Measurements from ENCODE around the gene IL1R2. TPM values are rescaled to one million over a fixed set of nuclear protein-coding genes. Genes with fewer than 3 reads are reported as not detected.

Gene IL1R2
- polyA plus RNA-seq, 1 donor (not counting 4 experiments of a cell fraction or from before 2014, with no cell fraction given) = 57.3 TPM

DNA sequence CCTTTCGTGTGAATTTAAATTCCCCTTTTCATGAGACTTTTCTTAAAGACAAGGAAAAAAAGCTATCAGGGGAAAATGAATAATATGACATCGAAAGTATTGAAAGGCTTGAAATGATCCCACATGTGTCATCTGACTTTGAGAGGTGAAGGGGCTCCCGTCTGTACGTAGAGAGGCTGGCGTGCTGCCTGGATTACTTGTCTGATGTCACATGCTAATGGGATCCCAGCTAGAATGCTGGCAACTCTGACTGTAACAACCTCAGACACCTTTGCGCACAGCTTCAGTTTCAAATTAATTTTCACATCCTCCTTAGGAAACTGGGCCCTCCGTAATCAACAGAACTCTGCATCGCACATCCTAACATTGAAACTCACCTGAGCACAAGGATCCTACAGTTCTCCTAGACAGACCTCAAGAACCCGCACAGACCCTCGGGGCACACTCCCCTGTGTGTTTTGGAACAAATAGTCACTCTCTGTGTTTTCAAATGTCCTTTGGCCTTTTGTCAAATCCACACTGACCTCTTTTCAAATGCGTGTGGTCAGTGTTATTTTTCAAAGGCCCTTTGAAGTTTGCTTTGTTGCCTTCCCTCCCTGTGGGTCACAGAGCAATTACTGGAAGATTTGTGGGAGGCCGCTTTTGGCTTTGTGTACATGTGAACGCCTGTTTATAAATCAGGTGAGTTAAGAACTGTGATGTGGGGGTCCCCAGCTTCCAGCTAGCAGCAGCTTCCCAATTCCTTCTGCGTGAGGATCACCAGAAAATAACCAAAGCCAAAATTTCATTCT is 65.9 kb downstream of the IL1R2 start:
- Histone ChIP-seq H3K36me3 (ENCODE audit: control insufficient read depth in 2 of 2, extremely low read depth in 1 of 2, insufficient read depth in 2 of 2, low read length in 2 of 2) (no peaks in the 10 kb centered on the region), H4K20me1 (ENCODE audit: control insufficient read depth, extremely low read depth, insufficient read depth, low read length) (no peaks in the 10 kb centered on the region), H3K4me1 (ENCODE audit: control insufficient read depth, extremely low read depth, insufficient read depth, low read length) (peaks cover 3% of the 10 kb centered on the region), H3K9me3 (ENCODE audit: control insufficient read depth, low read depth, low read length) (no peaks in the 10 kb centered on the region), H3K79me2 (ENCODE audit: control insufficient read depth, insufficient read depth, low read length) (no peaks in the 10 kb centered on the region), H3K27ac (ENCODE audit: control insufficient read depth, insufficient read depth, low read length) (no peak overlapping the region), H2AFZ (ENCODE audit: control insufficient read depth, low read length) (no peak overlapping the region), H3K9me1 (ENCODE audit: control insufficient read depth, extremely low read depth, insufficient read depth, low read length) (no peaks in the 10 kb centered on the region), H3K4me2 (ENCODE audit: control insufficient read depth, extremely low read depth, insufficient read depth, low read depth, low read length) (no peak overlapping the region), H3K27me3 (ENCODE audit: control insufficient read depth, extremely low read depth, insufficient read depth, low read length) (no peaks in the 10 kb centered on the region), H3K4me3 (ENCODE audit: control insufficient read depth in 2 of 3, extremely low read depth in 1 of 3, insufficient read depth in 2 of 3, low read depth in 1 of 3, low read length in 3 of 3) (no peak overlapping the region), H3K9ac (ENCODE audit: control insufficient read depth, extremely low read depth, insufficient read depth, low read length) (no peak overlapping the region)
- dilution Hi-C loops (cut with MboI; ENCODE audit: extremely low pct_ligation_motif_present, low sequenced_read_pairs) = no loop called here
- DNase-seq (ENCODE audit: low read depth, low spot score) (no peak), FAIRE-seq (no peak)
- TF ChIP-seq, protein P1, sequence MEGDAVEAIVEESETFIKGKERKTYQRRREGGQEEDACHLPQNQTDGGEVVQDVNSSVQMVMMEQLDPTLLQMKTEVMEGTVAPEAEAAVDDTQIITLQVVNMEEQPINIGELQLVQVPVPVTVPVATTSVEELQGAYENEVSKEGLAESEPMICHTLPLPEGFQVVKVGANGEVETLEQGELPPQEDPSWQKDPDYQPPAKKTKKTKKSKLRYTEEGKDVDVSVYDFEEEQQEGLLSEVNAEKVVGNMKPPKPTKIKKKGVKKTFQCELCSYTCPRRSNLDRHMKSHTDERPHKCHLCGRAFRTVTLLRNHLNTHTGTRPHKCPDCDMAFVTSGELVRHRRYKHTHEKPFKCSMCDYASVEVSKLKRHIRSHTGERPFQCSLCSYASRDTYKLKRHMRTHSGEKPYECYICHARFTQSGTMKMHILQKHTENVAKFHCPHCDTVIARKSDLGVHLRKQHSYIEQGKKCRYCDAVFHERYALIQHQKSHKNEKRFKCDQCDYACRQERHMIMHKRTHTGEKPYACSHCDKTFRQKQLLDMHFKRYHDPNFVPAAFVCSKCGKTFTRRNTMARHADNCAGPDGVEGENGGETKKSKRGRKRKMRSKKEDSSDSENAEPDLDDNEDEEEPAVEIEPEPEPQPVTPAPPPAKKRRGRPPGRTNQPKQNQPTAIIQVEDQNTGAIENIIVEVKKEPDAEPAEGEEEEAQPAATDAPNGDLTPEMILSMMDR (optimal IDR thresholded peaks at IDR 0.05 in 1 of 3, IDR thresholded peaks at IDR 0.05 in 1 of 3, conservative IDR thresholded peaks at IDR 0.05 in 1 of 3; ENCODE audit: extremely low read depth in 1 of 3, insufficient read depth in 2 of 3, low read length in 3 of 3) = no peak
- no peak for TF ChIP-seq EZH2 (IDR thresholded peaks at IDR 0.05; ENCODE audit: low read length)

DNA sequence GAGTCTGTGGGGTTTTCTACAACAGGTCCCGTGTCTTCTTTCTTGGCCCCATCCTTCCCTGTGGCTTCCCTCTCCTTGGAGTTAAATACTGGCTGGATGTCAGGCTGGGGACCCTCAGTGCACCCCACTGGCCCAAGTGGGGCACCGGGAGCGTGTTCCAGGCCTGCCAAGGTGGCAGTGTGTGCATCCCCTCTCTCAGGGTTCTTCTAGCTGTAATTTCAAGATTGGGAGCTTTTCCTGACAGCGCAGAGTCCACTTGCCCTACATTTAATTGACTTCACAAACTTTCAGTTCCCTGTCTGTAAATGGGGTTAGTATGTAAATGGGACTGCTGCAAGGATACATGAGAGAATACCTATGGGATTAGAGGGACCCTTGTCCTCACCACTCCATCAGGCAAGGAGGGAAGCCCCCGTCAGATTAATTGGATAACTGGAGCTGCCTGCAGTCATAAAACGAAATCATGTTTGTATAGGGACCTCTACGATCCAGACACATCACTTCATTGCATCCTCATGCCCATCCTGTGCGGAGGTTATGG is 66.6 kb downstream of the IL1R2 start:
- dilution Hi-C loops (cut with MboI; ENCODE audit: extremely low pct_ligation_motif_present, low sequenced_read_pairs) = no loop called here
- H3K27ac ChIP-seq (ENCODE audit: control insufficient read depth, insufficient read depth, low read length) = no peak overlapping the region
- H3K4me1 ChIP-seq (ENCODE audit: control insufficient read depth, extremely low read depth, insufficient read depth, low read length) = peaks cover 10% of the 10 kb centered on the region
- no peak overlapping the region for H3K4me3 ChIP-seq (ENCODE audit: control insufficient read depth in 2 of 3, extremely low read depth in 1 of 3, insufficient read depth in 2 of 3, low read depth in 1 of 3, low read length in 3 of 3)
- H3K4me2 ChIP-seq (ENCODE audit: control insufficient read depth, extremely low read depth, insufficient read depth, low read depth, low read length) = no peak overlapping the region
- H3K27me3 ChIP-seq (ENCODE audit: control insufficient read depth, extremely low read depth, insufficient read depth, low read length) = no peaks in the 10 kb centered on the region
- no peak for TF ChIP-seq EZH2 (IDR thresholded peaks at IDR 0.05; ENCODE audit: low read length)
- TF ChIP-seq, protein P1 (optimal IDR thresholded peaks at IDR 0.05 in 1 of 3, IDR thresholded peaks at IDR 0.05 in 1 of 3, conservative IDR thresholded peaks at IDR 0.05 in 1 of 3; ENCODE audit: extremely low read depth in 1 of 3, insufficient read depth in 2 of 3, low read length in 3 of 3) = no peak
- H3K79me2 ChIP-seq (ENCODE audit: control insufficient read depth, insufficient read depth, low read length) = no peaks in the 10 kb centered on the region
- no peak for DNase-seq (ENCODE audit: low read depth, low spot score)
- H3K9ac ChIP-seq (ENCODE audit: control insufficient read depth, extremely low read depth, insufficient read depth, low read length) = no peak overlapping the region
- H4K20me1 ChIP-seq (ENCODE audit: control insufficient read depth, extremely low read depth, insufficient read depth, low read length) = no peaks in the 10 kb centered on the region
- H3K36me3 ChIP-seq (ENCODE audit: control insufficient read depth in 2 of 2, extremely low read depth in 1 of 2, insufficient read depth in 2 of 2, low read length in 2 of 2) = no peaks in the 10 kb centered on the region
- H2AFZ ChIP-seq (ENCODE audit: control insufficient read depth, low read length) = no peak overlapping the region
- H3K9me1 ChIP-seq (ENCODE audit: control insufficient read depth, extremely low read depth, insufficient read depth, low read length) = no peaks in the 10 kb centered on the region
- no peaks in the 10 kb centered on the region for H3K9me3 ChIP-seq (ENCODE audit: control insufficient read depth, low read depth, low read length)
- FAIRE-seq = no peak

Data from keratinocyte (primary cell).